GM21526 (cell line): ENCODE results near the gene CEACAM20.
A peak's percentile ranks its signal among the peaks of the same experiment; 100 is the strongest.
"Not testable (repeated sequence)": the region's sequence is repeated elsewhere in the genome, so short reads cannot be mapped to it uniquely, and the experiment has no call there.

ENCODE experiments used
- ATAC-seq: cut with Tn5 transposase; IDR thresholded peaks from one replicate; pipeline ENCODE4 v1.9.1; 2021; ENCODE audit warnings: moderate library complexity; ENCODE audit not compliant: unreplicated experiment, low FRiP score

The CEACAM20 gene

GRCh38 chr19:44550976-44551375 is 21.5 kb upstream of the CEACAM20 start:
- not testable (repeated sequence) for ATAC-seq

- no peak for ATAC-seq
Measured at GRCh38 chr19:44549507-44549906, 20.0 kb upstream of the CEACAM20 start.

DNA sequence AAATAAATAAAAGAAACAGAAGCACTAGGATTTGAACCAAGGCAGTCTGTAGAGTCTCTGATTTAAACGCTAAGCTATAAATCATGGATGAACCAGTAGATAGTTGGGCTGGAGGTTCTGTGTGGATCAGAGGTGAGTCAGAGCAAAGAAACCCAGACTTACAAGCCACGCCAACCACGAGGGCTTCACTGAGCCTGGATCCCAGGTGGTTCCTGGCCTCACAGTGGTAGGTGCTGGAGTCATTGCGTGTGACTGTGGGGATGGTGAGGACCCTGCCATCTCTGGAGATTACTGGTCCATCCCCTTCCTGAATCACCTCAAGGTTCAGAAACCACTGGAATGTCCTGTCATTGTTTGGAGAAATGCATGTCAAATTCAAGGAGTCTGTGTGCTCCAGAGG is 19.3 kb upstream of the CEACAM20 start:
- no peak for ATAC-seq

DNA sequence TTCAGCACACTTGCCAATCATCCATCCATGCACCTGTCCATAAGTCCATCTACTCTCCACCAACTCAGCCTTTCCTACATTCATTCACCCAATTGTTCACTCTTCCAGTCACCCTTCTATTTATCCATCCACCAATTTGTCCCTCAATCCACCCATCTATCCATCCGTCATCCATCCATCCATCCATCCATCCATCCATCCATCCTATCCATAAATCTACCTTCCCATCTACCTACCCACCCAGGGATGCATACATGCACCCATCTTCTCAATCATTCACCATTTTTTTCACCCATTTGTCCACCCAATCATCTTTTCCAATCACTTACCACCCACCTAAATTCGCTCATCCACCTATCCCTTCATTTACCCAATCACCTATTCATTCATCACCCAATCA is 14.6 kb upstream of the CEACAM20 start:
- ATAC-seq: no peak

DNA sequence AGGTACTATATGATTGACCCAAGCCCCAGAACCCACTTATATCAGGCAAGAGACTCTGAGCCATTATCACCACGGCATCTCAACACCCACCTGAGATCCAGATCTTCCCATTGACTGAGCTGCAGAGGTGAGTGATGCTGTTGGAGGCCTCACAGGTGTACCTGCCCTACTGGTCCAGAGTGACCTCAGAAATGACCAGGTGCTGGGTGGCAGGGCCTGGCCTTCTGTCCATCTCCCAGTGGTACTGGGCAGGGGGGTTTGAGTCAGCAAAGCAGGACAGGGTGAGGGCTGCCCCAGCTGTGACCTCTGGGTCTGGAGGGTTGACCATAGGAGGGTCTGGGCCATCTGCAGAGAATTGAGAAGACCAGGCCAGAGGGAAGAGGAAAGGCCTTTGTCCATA is 13.2 kb upstream of the CEACAM20 start:
- no peak for ATAC-seq

DNA sequence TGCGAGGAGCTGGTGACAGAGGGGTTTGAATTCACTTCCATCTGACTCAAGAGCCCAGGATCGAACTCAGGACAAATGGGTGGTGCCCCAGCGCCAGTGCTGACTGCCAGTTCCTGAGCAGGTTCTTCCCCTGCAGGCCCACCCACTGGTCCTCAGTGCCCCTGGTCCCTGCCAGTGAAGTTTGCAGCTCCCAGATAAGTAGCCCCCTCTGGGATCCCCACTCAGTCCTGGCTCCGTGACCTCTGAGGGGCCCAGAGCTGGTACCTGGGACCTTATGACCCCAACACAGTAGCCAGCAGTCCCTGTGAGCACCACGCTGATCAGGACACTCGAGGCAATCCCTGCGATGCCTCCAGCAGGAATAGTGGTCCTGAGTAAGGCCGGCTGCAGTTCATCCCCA is 11.3 kb upstream of the CEACAM20 start:
- ATAC-seq: no peak

DNA sequence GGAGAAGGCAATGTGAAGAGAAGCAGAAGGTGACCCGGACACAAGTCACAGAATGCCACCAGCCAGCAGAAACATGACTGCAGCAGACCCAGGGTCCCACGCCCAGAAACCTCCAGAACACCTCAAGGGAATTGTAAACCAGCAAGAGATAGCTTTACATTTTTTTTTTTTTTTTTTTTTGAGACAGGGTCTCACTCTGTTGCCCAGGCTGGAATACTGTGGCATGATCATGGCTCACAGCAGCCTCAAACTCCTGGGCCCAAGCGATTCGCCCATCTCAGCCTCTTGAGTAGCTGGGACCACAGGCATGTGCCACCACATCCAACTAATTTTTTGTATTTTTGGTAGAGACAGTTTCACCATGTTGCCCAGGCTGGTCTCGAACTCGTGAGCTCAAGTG is 10.5 kb upstream of the CEACAM20 start:
- no peak for ATAC-seq

DNA sequence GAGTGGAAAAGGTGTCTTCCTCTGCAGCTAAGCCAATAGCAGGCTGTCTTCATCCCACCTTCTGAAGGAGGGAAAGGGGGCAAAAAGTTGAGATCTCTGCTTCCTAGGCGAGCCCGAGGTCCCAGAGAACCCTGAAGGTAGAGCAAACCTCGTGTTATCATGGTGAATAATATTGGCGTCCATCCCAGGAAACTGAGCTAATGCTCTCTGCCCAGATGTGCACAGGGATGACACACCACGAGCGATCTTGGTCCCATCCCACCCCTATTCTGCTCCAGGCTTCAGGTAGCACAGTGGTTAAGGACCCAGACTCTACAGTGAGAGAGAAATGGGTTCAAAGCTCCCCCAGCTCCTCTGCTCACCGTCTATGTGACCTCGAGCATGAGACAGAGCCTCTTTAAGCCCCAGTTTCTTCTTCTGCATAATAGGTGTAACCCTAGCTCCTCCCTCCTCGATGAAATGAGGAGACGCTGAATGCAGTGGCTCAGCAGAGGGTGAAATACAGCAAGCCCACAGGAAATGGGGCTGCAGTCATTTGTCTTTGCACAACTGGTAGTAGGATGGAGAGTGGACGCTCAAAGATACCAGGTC is 9.9 kb upstream of the CEACAM20 start:
- no peak for ATAC-seq

DNA sequence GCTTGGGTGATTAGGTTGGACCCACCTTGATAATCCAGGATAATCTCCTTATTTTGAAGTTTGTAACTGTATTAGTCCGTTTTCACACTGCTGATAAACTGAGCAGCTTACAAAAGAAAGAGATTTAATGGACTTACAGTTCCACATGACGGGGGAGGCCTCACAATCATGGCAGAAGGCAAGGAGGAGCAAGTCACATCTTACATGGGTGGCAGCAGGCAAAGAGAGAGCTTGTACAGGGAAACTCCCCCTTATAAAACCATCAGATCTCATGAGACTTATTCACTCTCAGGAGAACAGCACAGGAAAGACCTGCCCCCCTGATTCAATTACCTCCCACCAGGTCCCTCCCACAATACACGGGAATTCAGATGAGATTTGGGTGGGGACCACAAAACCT is 5.9 kb upstream of the CEACAM20 start:
- ATAC-seq: not testable (repeated sequence)

GRCh38 chr19:44532819-44533218 is 3.3 kb upstream of the CEACAM20 start:
- ATAC-seq: no peak

GRCh38 chr19:44530777-44531176 is 1.3 kb upstream of the CEACAM20 start:
- no peak for ATAC-seq

GRCh38 chr19:44527554-44527953 is 1.9 kb downstream of the CEACAM20 start:
- no peak for ATAC-seq

DNA sequence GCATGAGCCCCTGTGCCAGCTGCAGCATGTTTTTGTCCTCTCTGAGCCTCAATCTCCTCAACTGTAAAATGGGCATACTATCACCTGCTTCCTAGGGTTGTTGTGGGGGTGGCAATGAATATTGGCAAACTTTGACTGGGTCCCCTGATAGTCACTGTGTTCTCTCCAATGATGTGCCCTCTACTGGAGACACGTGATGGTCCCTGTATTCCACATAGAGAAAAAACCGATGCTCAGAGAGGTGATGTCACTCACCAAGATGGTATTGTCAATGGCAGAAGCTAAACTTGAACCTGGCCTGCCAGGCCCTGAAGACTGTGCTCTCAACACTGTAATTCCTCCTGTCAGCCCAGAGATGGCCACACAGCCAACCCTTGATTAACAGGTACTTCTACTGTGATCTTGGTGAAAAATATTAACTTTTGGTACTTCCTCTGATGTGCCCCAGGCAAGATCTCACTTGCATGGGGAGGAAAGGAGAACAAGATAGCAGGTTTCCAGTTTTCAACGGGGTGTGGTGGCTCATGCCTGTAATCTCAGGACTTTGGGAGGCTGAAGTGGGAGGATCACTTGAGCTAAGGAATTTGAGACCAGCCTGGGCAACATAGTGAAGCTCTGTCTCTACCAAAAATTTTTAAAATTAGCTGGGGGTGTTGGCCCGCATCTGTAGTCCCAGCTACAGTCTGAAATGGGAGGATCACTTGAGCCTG is 3.6 kb downstream of the CEACAM20 start:
- ATAC-seq: no peak

DNA sequence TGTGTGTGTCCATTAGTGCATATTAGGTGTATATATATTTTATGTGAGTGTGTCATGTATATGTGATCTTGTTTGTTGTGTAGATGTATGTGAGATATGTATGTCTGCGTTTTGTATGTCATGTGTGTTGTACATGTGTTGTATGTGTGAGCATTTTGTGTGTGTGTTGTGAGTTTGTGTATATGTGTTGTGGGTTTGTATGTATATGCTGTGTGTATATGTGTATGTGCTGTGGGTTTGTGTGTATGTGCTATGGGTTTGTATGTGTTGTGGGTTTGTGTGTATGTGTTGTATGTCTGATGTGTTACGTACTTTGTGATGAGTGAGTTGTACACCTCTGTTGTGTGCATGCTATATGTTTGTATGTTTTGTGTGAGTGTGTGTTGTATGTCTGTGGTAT is 8.1 kb downstream of the CEACAM20 start:
- ATAC-seq: no peak

- ATAC-seq: no peak
Measured at GRCh38 chr19:44517146-44517545, 12.3 kb downstream of the CEACAM20 start.

- no peak for ATAC-seq
Measured at GRCh38 chr19:44515907-44516306, 13.6 kb downstream of the CEACAM20 start.

- ATAC-seq: no peak
Measured at GRCh38 chr19:44515031-44515430, 14.4 kb downstream of the CEACAM20 start.

- no peak for ATAC-seq
Measured at GRCh38 chr19:44512326-44513298, 16.9 kb downstream of the CEACAM20 start.

- ATAC-seq: no peak
Measured at GRCh38 chr19:44509478-44509877, 20.0 kb downstream of the CEACAM20 start.

- ATAC-seq: peak; percentile 74
Measured at GRCh38 chr19:44499962-44500949, 29.2 kb downstream of the CEACAM20 start, which contains the start of gene ZNF180. Gene ZNF180, minus strand, starts transcription at chr19:44500522. Its CDS starts 3,188 bp downstream, at chr19:44497334.
